HG03442 (cell line): ENCODE measurements around the gene GLUL.
A peak's percentile ranks its signal among the peaks of the same experiment; 100 is the strongest.
"Not testable (repeated sequence)": the region's sequence is repeated elsewhere in the genome, so short reads cannot be mapped to it uniquely, and the experiment has no call there.

ENCODE experiments used
- ATAC-seq: cut with Tn5 transposase; IDR thresholded peaks from one replicate; pipeline ENCODE4 v1.9.1; 2021; ENCODE audit warnings: mild to moderate bottlenecking, moderate library complexity; ENCODE audit not compliant: unreplicated experiment

Gene GLUL

DNA sequence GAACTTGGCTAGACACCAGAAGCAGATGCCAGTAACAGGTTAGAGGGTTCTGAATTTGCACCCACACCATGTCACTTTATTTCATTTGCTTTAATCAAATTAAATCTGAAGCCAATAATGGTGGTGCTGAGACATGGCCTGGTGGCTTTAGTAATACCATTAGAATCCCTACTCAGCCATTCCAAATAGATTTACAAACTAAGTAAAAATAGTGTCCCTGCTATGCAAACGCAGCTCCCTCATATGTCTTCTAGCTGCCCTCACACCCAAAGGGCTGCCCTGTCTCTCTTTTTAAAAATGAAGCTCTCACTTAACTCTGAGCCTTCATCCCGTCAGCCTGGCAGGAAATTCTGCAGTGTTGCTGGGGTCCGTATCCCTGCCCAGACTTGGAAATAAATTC is 21.1 kb downstream of the GLUL start:
- no peak for ATAC-seq

DNA sequence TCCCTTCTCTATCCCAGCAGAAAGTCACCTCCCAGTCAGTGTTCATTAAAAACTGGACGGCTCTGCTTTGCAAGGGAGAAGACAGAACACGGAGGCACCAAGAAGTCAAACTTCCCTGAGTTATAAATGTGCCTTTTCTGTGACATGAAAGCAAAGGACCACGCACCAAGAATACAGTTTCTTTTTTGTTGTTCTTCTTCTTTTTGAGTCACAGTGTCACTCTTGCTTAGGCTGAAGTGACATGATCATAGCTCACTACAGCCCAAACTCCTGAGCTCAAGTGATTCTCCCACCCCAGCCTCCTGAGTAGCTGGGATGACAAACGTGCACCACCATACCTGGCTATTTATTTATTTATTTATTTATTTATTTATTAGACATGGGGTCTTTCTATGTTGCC is 22.7 kb downstream of the GLUL start:
- ATAC-seq: peak; percentile 47

DNA sequence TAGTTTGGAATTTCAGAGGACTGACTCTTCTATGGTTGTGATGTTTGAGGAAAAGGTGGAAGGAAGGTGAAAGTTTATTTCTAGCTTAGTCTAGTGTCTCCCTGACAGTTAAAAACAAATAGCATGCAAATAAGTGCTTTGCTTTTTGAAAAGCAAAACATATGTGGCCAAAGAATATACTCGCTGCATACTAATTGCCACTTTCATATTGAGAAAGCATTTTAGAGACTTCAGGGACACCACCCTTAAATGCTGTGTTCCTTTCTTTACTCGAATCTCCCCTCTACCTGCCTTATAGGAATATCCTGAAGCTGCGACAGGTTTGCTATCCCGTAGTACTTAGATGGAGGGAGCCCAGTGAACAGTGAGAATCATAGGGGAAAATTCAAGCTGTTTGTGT is 23.2 kb downstream of the GLUL start:
- no peak for ATAC-seq

DNA sequence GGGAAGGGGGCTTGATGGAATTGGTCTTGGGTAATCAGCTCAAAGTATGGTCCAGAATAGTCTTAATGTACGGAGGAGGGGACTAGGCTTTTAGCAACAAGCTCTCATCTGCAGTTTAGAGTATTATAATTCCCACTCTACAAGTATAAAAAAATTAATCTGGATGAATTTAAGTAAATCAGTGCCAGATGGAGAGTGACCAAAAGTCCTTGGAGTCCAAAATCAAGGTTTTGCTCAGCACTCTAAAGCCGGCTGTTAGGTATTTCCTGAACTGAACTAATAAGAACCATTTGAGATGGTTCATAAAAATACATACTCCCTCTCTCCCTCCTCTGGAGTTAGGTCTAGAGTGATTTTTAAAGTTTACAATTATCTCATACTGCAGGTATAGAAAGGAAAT is 23.7 kb downstream of the GLUL start:
- ATAC-seq: no peak

DNA sequence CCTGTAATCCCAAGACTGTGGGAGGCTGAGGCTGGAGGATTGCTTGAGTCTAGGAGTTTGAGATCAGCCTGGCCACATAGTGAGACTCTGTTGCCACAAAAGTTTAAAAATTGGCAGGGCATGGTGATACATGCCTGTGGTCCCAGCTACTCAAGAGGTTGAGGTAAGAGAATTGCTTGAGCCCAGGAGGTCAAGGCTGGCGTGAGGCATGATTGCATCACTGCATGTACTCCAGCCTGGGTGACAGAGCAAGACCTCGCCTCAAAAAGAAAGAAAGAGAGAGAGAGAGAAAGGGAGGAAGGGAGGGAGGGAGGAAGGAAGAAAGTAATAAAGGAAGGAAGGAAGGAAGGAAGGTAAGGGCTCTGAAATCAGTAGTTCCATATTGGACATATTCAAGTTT is 25.0 kb downstream of the GLUL start:
- no peak for ATAC-seq

DNA sequence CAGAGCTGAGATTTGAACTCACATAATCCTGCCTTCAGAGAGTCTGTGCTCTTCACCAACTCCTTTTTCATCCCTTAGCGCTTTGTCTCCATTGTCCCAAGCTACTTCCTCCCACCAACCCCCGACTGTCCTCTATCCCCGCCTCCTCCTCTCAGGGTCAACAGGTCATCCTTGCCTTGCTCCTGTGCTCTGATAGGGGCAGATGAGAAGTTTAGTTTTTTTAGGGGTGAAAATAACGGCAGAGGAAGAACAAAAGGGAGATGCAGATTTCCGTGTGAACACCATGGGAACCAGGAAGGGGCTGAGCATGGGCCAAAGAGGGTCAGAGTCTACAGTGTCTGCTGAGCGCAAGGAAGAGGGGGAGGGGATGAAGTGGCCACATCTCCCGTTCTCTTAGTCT is 31.9 kb downstream of the GLUL start:
- no peak for ATAC-seq

DNA sequence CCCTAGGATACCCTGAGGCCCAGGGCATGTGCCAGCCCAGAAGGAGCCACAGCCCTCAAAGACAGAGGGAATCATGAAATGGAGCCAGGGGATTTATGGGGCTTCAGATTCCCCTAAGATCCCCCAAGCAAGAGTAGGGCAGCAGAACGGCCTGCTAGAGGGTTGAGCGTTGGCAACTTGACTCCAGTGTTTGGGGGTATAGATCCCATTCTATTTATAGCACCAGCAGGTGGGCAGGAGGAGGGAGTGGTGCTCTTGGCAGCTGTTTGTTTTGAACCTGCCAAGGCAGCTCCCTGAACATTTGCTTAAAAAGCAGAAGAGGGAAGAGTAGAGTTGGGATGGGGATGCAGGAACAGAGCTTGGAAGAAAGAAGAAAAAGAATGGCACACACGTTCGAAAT is 33.7 kb downstream of the GLUL start:
- ATAC-seq: no peak

DNA sequence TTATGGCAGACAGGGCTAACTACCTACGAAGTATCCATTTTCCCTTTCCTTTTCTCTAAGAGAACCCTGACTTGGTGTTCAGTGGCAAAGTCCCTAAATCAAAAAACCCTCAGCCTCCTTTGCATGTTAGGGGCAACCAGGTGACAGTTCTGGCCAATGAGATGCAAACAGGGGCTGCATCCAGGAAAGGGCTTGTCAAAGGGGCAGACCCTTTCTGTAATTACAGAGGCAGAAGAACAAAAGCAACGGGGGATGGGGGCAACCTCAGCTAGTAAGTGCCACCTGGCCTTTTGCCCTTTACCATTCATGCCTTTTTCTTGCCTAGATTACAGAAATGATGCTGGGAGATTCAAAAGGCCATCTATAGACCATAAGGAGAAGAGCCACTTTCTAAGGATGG is 34.4 kb downstream of the GLUL start:
- no peak for ATAC-seq

DNA sequence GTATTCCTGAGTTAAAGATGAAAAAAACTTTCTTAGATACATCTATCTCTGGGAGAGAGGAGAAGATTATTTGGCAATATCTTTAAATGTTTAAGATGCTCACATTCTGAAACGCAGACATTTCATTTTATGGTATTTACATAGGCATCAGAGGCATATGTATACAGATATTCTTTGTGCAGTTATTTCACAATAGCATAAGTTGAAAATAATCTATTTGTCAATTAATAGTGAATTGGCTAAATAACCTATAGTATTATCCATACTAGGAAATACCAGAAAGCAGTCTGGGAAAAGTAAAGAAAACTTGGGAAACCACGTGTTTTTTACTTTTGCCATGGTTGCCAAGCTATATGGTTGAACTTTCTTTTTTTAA is 35.9 kb downstream of the GLUL start:
- ATAC-seq: no peak

DNA sequence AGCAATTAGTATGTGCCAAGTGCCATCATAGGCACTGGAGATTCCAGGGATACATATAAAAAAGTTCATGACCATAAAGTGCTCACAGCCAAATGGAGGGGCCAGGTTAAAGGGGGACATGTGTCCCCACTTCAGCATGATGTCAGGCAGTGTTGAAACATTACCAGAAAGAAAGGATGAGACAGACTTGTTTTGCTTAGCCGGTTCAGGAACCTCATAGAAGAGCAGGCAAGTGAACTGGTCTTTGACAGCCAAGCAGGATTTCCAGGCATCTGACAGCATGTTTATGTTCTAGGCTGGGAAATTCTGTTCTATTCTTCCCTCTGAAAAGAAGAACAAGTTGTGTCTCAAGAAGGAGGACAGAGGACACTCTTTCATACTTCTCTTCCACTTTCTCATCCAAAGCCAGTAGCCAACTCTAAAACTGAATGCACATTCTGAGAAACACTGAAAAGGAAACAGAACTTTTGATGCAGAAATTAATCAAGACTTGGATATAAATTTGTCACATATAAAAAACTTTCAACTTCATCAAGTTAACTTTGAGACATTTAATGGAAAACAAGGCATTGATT is 39.7 kb downstream of the GLUL start:
- ATAC-seq: no peak

DNA sequence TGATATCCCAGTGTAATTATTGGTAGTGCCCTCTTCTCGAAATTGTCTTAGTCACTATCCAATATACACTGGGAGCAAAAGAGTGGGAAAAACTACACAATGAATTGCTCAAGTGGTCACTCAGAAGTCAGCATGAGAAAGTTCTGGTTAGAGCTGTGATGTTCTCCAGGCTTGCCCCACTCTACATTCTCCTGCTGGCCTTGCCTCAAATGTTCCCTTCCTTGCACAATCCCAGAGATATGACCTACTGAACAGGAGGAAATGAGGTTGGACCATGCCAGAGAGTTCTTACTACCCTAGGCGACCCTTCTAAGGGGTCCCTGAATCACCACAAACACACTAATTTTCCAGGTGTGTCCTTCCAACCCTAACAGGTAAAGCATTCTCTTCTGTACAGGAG is 40.8 kb downstream of the GLUL start:
- ATAC-seq: no peak

DNA sequence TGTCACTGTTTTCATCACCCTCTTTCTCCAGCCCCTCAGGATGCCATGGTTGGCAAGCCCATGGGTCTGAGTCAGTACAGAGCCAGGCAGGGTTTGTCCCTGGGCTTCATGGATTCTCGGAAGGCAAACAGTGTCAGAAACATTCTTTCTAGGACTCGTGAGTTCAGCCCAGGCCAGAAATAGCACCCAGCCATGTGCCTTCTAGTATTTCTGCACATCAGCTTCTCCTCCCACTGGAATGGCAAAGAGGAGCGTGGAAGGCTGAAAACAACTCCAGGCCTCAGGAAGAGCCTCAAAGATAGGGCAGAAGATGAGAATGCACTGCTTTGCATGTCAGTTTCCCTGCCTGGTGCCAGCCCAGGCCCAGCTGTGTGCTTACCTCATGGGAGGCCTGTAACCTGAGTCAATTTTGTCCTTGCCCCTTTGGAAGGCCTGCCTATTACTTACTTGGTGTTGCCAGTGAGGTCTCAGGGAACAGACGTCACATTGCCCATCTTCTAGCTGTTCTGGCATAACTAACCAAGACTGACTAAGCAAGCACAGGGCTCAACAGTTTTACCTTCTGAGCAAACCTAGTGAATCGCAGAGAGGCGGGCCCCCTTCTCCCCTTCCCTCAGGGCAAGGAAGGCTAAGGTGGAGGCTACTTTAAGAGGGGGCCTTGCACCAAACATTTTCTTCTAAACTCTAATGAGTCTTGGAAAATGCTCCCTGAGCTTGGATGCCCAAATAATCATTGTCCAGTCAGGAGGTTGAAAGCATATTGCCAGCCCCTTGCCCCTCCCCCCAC is 42.4 kb downstream of the GLUL start:
- ATAC-seq: no peak

DNA sequence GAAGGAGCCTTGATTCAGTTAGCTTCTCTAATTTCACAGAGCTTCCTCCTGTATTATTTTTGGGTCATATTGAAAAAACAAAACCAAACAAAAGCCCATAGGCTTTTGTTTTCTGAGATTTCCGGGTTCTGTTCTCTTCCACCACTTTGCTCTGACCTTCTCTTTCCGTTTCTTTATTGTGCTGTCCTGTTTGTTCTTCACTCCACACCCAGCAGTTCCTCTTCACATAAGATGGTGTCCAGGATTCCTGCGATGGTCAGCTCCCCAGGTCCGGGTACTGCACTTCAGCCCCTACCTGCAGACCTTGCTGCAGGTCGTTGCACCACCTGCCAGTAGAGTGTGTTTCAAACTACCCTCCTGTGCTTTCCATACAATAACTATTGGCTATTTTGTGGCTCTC is 44.6 kb downstream of the GLUL start:
- ATAC-seq: no peak

DNA sequence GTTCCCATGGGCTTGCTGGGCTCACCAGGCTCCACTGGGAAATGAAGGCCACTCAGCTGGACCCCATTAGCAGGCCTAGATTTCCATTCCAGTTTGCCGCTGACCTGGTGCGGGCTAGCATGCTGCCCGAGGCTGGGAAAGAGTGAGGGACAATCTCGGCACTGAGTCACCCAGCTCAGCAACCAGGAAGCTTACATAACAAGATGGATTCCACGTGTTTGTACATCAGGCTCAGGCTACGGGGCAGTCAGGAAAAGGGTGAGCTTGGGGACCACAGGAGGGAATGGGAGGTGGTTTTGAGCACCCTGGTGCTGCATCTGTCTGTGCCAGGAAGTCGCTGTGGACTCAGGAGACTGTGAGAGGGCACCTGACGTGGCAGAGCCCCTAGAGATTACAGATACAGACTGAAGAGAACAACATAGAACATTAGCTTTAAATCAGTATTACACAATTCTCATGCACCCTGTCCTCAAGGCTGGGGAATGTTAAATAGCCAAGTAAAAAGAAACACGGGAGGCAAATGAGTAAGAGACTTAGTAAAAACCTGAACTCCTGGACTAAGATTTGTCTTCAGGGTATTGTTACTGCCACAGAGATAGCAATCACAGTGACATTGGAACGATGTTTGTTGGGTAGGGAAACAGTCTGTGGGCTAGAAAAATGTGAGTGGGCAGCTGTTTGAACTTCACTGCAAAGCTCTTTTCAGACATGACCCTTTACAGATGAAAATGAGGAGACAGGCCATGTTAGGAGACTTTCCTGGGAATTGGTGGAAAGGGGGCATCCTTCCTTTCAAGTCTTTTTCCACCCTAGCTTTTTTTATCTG is 51.1 kb downstream of the GLUL start:
- no peak for ATAC-seq

DNA sequence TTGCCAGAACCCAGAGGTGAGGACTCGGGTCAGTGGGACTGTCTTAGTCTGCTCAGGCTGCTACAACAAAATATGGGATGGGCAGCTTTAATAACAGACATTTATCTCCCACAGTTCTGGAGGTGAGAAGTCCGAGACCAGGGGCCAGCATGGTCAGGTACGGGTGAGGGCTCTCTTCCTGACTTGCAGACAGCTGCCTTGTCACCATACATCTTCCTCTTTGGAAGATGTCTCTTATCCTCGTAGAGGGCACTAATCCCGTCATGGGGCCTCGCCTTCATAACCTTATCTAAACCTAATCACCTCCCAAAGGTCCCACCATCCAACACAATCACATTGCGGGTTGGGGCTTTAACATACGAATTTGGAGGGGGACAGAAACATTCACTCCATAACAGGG is 51.9 kb downstream of the GLUL start:
- ATAC-seq: no peak

DNA sequence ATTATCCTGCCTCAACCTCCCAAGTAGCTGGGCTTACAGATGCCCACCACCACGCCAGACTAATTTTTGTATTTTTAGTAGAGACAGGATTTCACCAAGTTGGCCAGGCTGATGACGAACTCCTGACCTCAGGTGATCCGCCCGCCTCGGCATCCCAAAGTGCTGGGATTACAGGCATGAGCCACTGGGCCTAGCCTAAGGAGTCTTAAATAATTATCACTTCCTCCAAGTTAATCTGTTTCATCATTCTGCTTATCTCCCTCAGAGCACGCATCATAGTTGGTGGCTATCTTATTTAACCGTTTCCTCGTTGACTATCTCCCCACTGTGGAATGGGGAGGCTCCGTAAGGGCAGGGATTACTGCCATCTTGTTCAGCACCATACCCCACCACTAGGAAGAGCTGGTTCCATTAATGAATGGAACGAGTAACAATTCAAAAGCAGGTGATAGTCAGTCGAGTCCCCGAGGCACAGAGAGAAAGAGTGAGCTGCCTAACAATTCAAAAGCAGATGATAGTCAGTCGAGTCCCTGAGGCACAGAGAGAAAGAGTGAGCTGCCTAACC is 52.7 kb downstream of the GLUL start:
- ATAC-seq: no peak

DNA sequence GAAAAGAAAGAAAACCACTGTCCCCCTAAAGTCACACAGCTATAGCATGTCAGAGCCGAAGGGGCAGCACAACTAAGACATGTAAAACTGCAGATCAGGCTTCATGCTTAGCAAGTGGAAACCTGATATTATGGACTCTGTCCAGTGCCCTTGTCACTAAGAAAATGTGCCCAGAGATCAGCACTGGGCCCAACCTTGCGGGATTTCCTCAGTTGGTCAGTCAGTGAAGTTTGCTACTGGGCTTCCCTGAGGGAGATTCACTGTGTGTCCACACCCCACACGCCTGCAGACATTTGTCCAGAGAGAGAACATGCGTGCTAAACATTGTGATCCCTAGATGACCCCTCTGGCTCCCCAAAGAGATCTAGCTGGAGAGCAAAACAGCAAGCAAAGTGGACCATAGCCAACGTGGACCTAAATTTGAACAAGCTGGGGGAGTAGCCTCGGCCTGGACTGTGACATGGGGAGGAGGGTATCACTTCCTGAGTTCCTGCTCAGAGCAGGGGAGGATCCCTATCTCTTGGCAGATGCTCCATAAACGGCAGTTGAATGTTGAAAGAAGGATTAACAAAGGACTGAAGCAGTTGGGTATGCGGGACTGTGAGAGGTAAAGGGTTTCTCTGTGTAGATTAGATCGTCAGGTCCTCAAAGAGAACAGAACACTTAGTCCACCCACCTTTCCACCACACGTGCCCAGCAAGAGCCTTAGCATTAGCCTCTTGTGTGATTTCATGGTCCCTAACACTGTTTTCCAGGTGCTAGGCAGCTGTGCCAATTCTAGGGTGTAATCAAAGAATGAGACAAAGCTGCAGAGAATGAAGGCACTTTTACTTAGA is 53.6 kb downstream of the GLUL start:
- no peak for ATAC-seq

DNA sequence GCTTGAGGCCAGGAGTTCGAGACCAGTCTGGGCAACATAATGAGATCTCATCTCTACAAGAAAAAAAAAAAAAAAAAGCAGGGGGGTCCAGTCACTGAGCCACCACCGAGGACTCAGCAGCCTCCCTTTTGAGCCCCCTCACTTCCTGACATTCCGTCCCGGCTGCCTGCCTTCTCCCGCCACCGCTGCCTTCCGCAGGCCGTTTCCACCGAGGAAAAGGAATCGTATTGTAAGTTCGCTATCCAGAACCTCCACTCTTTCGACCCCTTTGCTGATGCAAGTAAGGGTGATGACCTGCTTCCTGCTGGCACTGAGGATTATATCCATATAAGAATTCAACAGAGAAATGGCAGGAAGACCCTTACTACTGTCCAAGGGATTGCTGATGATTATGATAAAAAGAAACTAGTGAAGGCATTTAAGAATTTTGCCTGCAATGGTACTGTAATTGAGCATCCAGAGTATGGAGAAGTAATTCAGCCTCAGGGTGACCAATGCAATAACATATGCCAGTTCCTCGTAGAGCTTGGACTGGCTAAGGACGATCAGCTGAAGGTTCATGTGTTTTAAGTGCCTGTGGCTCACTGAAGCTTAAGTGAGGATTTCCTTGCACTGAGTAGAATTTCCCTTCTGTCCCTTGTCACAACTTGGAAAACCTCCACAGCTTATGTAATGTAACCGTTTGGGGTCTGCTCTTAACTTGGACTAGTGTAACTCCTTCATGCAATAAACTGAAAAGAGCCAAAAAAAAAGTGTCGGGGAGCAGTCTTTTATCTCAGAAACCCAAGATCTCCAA is 55.6 kb downstream of the GLUL start:
- no peak for ATAC-seq

DNA sequence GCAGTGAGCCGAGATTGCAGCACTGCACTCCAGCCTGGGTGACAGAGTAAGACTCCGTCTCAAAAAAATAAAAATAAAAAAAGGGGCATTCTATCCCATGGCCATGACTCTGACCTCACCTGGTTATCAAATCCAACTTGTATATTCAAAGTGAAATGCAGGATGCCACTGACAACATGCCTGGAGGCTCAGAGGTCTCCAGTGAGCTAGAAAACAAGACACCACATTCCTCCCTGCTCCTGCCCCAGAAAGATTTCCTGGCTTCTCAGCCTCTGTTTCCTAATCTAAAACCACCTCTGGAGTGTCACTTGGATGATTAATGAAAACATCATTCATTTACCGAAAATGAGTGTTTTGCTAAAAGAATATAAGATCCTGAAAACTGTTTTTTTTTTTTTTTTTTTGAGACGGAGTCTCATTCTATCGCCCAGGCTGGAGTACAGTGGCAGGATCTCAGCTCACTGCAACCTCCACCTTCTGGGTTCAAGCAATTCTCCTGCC is 58.5 kb downstream of the GLUL start:
- ATAC-seq: not testable (repeated sequence)
